ENCODE data around the gene SPATA13. TPM values are rescaled to one million over a fixed set of nuclear protein-coding genes. Genes with fewer than 3 reads are reported as not detected.
"Not testable (repeated sequence)": the region's sequence is repeated elsewhere in the genome, so short reads cannot be mapped to it uniquely, and the experiment has no call there.

Gene SPATA13
- total RNA-seq, 2 donors from 2014 or later, result 85.2 to 163 TPM

DNA sequence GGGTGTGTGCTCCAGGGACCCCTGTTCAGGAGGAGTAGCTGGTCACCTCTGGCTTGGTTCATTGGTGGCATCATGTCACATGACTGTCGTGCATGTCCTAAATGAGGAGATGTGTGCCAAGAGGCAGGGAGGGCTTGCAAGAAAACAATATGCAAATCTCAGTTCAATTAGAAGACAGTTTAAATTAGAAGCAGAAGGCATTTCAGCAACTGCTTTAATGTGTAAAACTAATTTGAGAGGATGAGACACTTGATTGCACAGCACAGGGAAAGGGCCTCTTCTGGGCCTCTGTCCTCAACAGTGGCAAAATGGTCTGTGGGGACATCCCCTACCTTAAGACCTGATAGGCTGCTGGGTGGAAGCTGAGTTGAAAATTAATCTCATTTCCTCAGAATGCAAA is 54.6 kb downstream of the SPATA13 start:
- peak overlapping the region; percentile 27 to 64 for H3K27ac ChIP-seq
- no peak for TF ChIP-seq POLR2A (IDR thresholded peaks at IDR 0.05)
- intact Hi-C loops (cut with DNase I), result loop anchor here (5.0 kb wide), 1 partner anchor 163 kb away; no protein-coding TSS in a partner anchor
- H3K4me1 ChIP-seq (replicated peaks), result peaks cover 6% of the 10 kb centered on the region
- DNase-seq (ENCODE audit: low spot score), result no peak
- H3K9me3 ChIP-seq, result no peaks in the 10 kb centered on the region
- no peaks in the 10 kb centered on the region for H3K36me3 ChIP-seq
- WGBS, result 100% methylated on average over 1 of the region's 1 CpG
- H3K27me3 ChIP-seq (replicated peaks; ENCODE audit: insufficient read depth), result no peaks in the 10 kb centered on the region
- H3K4me3 ChIP-seq, result no peak overlapping the region

- TF ChIP-seq POLR2AphosphoS5 (IDR thresholded peaks at IDR 0.05), result peak; percentile 74
- TF ChIP-seq POLR2A (IDR thresholded peaks at IDR 0.05), result no peak
- no peak for TF ChIP-seq CTCF (IDR thresholded peaks at IDR 0.05)
- no peaks in the 10 kb centered on the region for H3K9me3 ChIP-seq
- 10% methylated on average over 2 of the region's 2 CpGs for WGBS
- peak; percentile 56 for DNase-seq (ENCODE audit: low spot score)
- no peaks in the 10 kb centered on the region for H3K36me3 ChIP-seq
- H3K27ac ChIP-seq, result peak overlapping the region; percentile 27 to 64
- H3K27me3 ChIP-seq (replicated peaks; ENCODE audit: insufficient read depth), result no peaks in the 10 kb centered on the region
- intact Hi-C loops (cut with DNase I), result loop anchor here (5.0 kb wide), 1 partner anchor 163 kb away; no protein-coding TSS in a partner anchor
- no peak overlapping the region for H3K4me3 ChIP-seq
- peaks cover 6% of the 10 kb centered on the region for H3K4me1 ChIP-seq (replicated peaks)
These were observed 55.2 kb downstream of the SPATA13 start for GRCh38 chr13:24215732-24216131.

- intact Hi-C loops (cut with DNase I), result loop anchor here (5.0 kb wide), 1 partner anchor 164 kb away; no protein-coding TSS in a partner anchor
These were observed 55.7 kb downstream of the SPATA13 start for GRCh38 chr13:24216176-24216575.

GRCh38 chr13:24216779-24217178 is 56.3 kb downstream of the SPATA13 start:
- peak overlapping the region; percentile 10 to 64 for H3K27ac ChIP-seq
- H3K9me3 ChIP-seq; H3K4me1 ChIP-seq (replicated peaks); DNase-seq (ENCODE audit: low spot score); H3K36me3 ChIP-seq; H3K4me3 ChIP-seq; H3K27me3 ChIP-seq (replicated peaks; ENCODE audit: insufficient read depth): not testable (repeated sequence)
- WGBS, result 92% methylated on average over 2 of the region's 2 CpGs
- intact Hi-C loops (cut with DNase I), result loop anchor here (5.0 kb wide), 1 partner anchor 164 kb away; no protein-coding TSS in a partner anchor

More at GRCh38 chr13:24216176-24216575, 55.7 kb downstream of the SPATA13 start:
- no peak for DNase-seq (ENCODE audit: low spot score)
- no peaks in the 10 kb centered on the region for H3K36me3 ChIP-seq
- H3K27ac ChIP-seq, result peak overlapping the region; percentile 27 to 64
- H3K4me1 ChIP-seq (replicated peaks), result peaks cover 6% of the 10 kb centered on the region
- no peak for TF ChIP-seq POLR2A (IDR thresholded peaks at IDR 0.05)
- no peak for TF ChIP-seq CTCF (IDR thresholded peaks at IDR 0.05)
- no peak for TF ChIP-seq POLR2AphosphoS5 (IDR thresholded peaks at IDR 0.05)
- H3K27me3 ChIP-seq (replicated peaks; ENCODE audit: insufficient read depth), result no peaks in the 10 kb centered on the region
- 75% methylated on average over 4 of the region's 4 CpGs for WGBS
- H3K4me3 ChIP-seq, result no peak overlapping the region
- H3K9me3 ChIP-seq, result no peaks in the 10 kb centered on the region

GRCh38 chr13:24217601-24218281 is 57.2 kb downstream of the SPATA13 start:
- TF ChIP-seq POLR2A (IDR thresholded peaks at IDR 0.05) (no peak), CTCF (IDR thresholded peaks at IDR 0.05) (no peak), POLR2AphosphoS5 (IDR thresholded peaks at IDR 0.05) (no peak)
- no peaks in the 10 kb centered on the region for H3K36me3 ChIP-seq
- no peak overlapping the region for H3K4me3 ChIP-seq
- 67% methylated on average over 6 of the region's 6 CpGs for WGBS
- intact Hi-C loops (cut with DNase I), result loop anchor here (5.0 kb wide), 1 partner anchor 165 kb away; no protein-coding TSS in a partner anchor
- H3K27me3 ChIP-seq (replicated peaks; ENCODE audit: insufficient read depth), result no peaks in the 10 kb centered on the region
- peak overlapping the region; percentile 18 to 64 for H3K27ac ChIP-seq
- peaks cover 6% of the 10 kb centered on the region for H3K4me1 ChIP-seq (replicated peaks)
- DNase-seq (ENCODE audit: low spot score), result no peak
- no peaks in the 10 kb centered on the region for H3K9me3 ChIP-seq

DNA sequence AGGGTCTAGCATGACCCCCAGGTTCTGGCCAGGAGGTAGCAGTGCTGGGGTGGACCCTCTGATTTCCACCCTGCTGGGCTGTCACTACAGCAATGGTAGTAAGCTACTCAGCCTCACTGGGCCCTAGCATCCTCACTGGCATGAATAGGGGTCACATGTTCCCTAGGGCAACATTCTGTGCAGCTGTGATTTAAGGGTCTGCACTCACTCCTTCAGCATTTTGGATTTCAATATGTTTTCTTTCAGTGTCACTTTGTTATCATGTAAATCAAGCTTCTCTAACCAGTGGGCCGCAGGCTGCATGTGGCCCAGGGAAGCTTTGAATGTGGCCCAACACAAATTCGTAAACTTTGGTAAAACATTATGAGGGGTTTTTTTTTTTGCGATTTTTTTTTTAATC is 57.8 kb downstream of the SPATA13 start:
- peaks cover 6% of the 10 kb centered on the region for H3K4me1 ChIP-seq (replicated peaks)
- no peak overlapping the region for H3K4me3 ChIP-seq
- H3K27ac ChIP-seq, result peak overlapping the region; percentile 18 to 64
- TF ChIP-seq POLR2AphosphoS5 (IDR thresholded peaks at IDR 0.05), result no peak
- TF ChIP-seq POLR2A (IDR thresholded peaks at IDR 0.05), result no peak
- no peaks in the 10 kb centered on the region for H3K27me3 ChIP-seq (replicated peaks; ENCODE audit: insufficient read depth)
- 61% methylated on average over 3 of the region's 3 CpGs for WGBS
- no peaks in the 10 kb centered on the region for H3K9me3 ChIP-seq
- no peak for DNase-seq (ENCODE audit: low spot score)
- H3K36me3 ChIP-seq, result no peaks in the 10 kb centered on the region
- intact Hi-C loops (cut with DNase I), result loop anchor here (5.0 kb wide), 1 partner anchor 166 kb away; no protein-coding TSS in a partner anchor
